Colonic mucosa (tissue), 4 donors: ENCODE measurements around the gene MED12L. TPM values are rescaled to one million over a fixed set of nuclear protein-coding genes. Genes with fewer than 3 reads are reported as not detected.
A peak's percentile ranks its signal among the peaks of the same experiment; 100 is the strongest.
"Not testable (repeated sequence)": the region's sequence is repeated elsewhere in the genome, so short reads cannot be mapped to it uniquely, and the experiment has no call there.

Experiments
- DNase-seq: peaks from one replicate; pipeline ENCODE4 v3.0.0-alpha.2; 2020
- H3K27ac ChIP-seq: fragments of 200-600 bp; one replicate; pipeline ENCODE4 v1.8.0; 2021
- H3K27me3 ChIP-seq: fragments of 200-600 bp; one replicate; pipeline ENCODE4 v1.8.0; 2021
- H3K36me3 ChIP-seq: fragments of 200-600 bp; one replicate; pipeline ENCODE4 v1.8.0; 2021
- H3K4me1 ChIP-seq: fragments of 200-600 bp; one replicate; pipeline ENCODE4 v1.8.0; 2021; ENCODE audit warnings: mild to moderate bottlenecking
- H3K4me3 ChIP-seq: fragments of 200-600 bp; one replicate; pipeline ENCODE4 v1.8.0; 2021
- H3K9ac ChIP-seq, 2 donors: one replicate each; pipeline ENCODE4 v1.7.0; 2013; ENCODE audit warnings: control low read depth in 2 of 2, low read depth in 2 of 2, low read length in 2 of 2
- H3K9me3 ChIP-seq: fragments of 200-600 bp; one replicate; pipeline ENCODE4 v1.8.0; 2021
- intact Hi-C: fragments of 100-400 bp; cut with DNase I; formaldehyde crosslinking; loops from one replicate; pipeline ENCODE4 v1.14.1; 2022
- total RNA-seq, 2 donors: library from RNA; stranded (reverse); fragmentation: NEBNext Ultra II Directional in 1 of 2; extraction: Animal tissue kit (Norgen Biotek cat#: 25700) in 1 of 2; gene quantifications; one replicate each; pipeline ENCODE4 v1.2.1, GENCODE V29; 2021
- TF ChIP-seq, protein P1 (sequence below): fragments of 200-600 bp; IDR thresholded peaks from one replicate; pipeline ENCODE4 v1.8.0; 2022; ENCODE audit warnings: antibody characterized with exemption, mild to moderate bottlenecking
- donor health status: healthy.
- donor health status: DM: no; HTN: no; CAD: no.
- donor health status: DM: no; HTN: no; CAD: no.

MED12L gene
- total RNA-seq, 2 donors from 2014 or later, result 0.32 to 1.3 TPM

DNA sequence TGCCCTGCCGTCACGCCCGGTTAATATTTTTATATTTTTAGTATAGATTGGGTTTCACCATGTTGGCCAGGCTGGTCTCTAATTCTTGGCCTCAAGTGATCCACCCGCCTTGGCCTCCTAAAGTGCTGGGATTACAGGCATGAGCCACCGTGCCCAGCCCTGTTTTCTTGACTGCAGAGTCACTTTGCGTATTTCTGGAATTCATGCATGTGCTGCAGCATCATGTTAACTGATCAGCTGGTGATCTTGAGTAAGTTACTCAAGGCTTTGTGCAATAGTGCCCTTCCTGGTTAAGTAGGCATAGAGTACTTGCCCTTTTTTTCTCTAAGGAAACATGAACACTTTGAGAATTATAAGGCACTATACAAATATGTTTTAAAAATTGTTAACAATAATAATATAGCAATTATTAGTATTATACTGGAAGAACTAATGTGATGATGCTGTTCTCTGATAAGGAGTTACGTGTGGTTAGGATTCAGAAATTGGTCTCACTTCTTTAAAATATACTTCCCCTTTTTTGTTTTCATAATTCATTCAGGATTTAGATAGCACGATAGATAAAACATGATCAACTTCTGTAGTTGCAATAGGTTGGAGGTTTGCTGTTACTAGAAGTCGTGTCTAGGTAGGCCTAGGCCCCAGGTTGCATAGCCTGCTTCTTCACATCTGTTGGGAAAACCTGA lies 83.9 kb downstream of the MED12L start:
- intact Hi-C loops, result loop anchor here (2.0 to 5.0 kb wide), 2 partner anchors 58 to 113 kb away; no protein-coding TSS in a partner anchor
- H3K4me1 ChIP-seq, result no peaks in the 10 kb centered on the region
- no peak overlapping the region for H3K4me3 ChIP-seq
- no peaks in the 10 kb centered on the region for H3K36me3 ChIP-seq
- TF ChIP-seq, protein P1, sequence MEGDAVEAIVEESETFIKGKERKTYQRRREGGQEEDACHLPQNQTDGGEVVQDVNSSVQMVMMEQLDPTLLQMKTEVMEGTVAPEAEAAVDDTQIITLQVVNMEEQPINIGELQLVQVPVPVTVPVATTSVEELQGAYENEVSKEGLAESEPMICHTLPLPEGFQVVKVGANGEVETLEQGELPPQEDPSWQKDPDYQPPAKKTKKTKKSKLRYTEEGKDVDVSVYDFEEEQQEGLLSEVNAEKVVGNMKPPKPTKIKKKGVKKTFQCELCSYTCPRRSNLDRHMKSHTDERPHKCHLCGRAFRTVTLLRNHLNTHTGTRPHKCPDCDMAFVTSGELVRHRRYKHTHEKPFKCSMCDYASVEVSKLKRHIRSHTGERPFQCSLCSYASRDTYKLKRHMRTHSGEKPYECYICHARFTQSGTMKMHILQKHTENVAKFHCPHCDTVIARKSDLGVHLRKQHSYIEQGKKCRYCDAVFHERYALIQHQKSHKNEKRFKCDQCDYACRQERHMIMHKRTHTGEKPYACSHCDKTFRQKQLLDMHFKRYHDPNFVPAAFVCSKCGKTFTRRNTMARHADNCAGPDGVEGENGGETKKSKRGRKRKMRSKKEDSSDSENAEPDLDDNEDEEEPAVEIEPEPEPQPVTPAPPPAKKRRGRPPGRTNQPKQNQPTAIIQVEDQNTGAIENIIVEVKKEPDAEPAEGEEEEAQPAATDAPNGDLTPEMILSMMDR, result no peak
- H3K9me3 ChIP-seq, result no peaks in the 10 kb centered on the region
- H3K9ac ChIP-seq, result no peak overlapping the region
- no peaks in the 10 kb centered on the region for H3K27me3 ChIP-seq
- H3K27ac ChIP-seq, result peak overlapping the region; percentile 25
- no peak for DNase-seq

DNA sequence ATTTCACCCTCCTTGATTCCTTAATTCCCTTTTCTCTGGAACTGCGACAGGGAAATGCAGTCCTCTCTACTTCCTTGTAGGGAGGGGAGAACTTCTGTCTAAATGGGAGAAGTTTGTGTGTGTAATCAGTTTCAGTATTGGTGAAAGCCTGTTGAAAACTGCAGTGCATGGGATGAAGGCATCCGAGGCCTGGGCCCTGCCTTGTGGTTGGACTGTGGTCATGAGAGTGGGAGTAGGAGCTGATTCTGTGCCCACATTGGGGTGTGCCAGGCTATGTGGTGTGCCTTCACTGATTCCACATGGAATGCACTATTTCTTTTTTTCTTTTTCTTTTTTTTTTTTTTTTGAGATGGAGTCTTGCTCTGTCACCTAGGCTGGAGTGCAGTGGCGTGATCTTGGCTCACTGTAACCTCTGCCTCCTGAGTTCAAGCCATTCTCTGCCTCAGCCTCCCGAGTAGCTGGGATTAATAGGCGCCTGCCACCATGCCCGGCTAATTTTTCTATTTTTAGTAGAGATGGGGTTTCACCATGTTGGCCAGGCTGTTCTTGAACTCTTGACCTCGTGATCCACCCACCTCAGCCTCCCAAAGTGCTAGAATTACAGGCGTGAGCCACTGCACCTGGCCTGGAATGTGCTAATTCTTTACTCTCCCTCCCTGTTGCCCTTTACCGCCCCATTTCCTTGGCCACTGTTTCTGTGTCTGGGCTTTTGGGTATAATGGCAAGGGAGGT lies 84.7 kb downstream of the MED12L start:
- DNase-seq, H3K36me3 ChIP-seq, H3K4me3 ChIP-seq, H3K4me1 ChIP-seq, H3K9ac ChIP-seq, H3K27me3 ChIP-seq, H3K9me3 ChIP-seq: not testable (repeated sequence)
- intact Hi-C loops, result loop anchor here (2.0 to 5.0 kb wide), 2 partner anchors 57 to 113 kb away; no protein-coding TSS in a partner anchor
- peak overlapping the region; percentile 25 for H3K27ac ChIP-seq

DNA sequence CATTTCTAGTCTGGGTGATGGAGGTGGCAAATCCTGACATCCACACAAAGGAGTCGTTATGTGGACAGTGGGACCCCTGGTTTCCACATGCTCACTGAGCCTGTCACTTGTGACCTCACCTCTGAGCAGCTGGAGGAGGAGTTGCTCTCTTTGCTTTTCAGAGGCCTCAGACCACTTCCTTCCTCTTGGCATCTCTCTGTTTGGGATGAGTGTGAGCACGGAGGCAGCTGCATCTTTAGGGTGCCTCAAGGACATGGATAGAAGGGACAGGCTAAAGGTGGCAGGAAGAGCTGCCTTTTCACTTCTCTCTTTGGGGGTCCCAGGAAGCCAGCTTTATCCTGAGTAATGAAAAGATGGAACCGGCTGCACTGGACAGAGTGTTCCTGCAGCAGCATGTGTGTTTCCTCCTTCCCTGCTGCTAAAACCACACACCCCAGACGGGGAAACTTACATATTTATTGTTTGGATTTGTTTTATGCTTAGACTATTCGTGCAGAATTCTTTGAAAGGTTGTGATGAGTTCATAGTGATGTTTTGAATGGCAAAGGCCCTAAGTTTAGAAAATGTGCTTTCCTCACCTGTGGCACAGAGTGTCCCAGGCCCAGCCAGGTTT lies 85.8 kb downstream of the MED12L start:
- peak; percentile 29 for DNase-seq
- Histone ChIP-seq H3K9ac (no peak overlapping the region), H3K4me3 (no peak overlapping the region), H3K4me1 (no peaks in the 10 kb centered on the region), H3K27me3 (no peaks in the 10 kb centered on the region), H3K27ac (peak overlapping the region; percentile 18), H3K36me3 (no peaks in the 10 kb centered on the region), H3K9me3 (no peaks in the 10 kb centered on the region)
- TF ChIP-seq, protein P1, result no peak
- intact Hi-C loops, result no loop called here

DNA sequence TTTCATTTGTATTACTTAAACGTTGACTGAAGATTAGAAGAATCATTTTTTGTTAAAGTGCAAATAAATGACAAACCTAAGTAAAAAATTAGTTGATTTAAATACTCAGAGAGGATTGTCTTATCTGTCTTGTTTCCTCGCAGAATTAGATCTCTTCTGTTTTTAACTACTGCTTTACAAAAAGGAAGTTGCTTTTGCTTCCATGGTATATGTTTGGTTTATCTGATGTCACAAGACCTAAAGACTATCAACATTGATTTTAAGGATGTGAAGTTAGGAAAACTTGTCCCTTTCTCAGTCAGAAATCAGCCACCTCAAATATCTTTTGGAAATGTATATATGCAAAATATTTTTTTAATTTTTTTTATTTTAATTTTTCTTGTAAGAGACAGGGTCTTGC lies 88.9 kb downstream of the MED12L start:
- Histone ChIP-seq H3K4me3 (no peak overlapping the region), H3K9me3 (no peaks in the 10 kb centered on the region), H3K36me3 (no peaks in the 10 kb centered on the region), H3K27ac (no peak overlapping the region), H3K27me3 (no peaks in the 10 kb centered on the region), H3K9ac (no peak overlapping the region), H3K4me1 (no peaks in the 10 kb centered on the region)
- intact Hi-C loops, result no loop called here
- no peak for DNase-seq
- TF ChIP-seq, protein P1, result no peak

DNA sequence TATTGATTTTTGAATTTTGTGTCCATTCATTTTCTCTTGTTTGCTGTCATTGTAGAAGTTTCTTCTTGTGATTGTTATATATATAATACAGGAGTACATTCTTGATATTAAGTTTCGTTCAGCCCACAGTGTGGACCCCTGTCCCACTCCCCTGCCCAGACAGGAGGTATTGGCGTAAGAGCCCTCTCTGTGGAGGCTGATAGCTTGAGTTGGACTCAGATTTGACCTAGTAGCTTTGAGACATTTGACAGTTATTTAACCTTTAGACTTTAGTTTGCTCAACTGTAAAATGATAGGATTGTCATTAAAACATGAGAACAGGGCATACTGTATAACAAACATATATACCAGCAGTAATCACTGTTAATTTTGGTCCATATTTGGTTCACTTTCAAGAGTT lies 90.5 kb downstream of the MED12L start:
- Histone ChIP-seq H3K4me1 (no peaks in the 10 kb centered on the region), H3K4me3 (no peak overlapping the region), H3K27ac (no peak overlapping the region), H3K36me3 (no peaks in the 10 kb centered on the region), H3K9me3 (no peaks in the 10 kb centered on the region), H3K27me3 (no peaks in the 10 kb centered on the region), H3K9ac (no peak overlapping the region)
- TF ChIP-seq, protein P1, result no peak
- no peak for DNase-seq
- intact Hi-C loops, result no loop called here
